ENCODE measurements around the gene COX8A. TPM values are rescaled to one million over a fixed set of nuclear protein-coding genes. Genes with fewer than 3 reads are reported as not detected.

COX8A gene
- total and polyA plus RNA-seq, 2 of the 13 experiments (the other 11 are each of a cell fraction or from before 2014, with no cell fraction given), result 202 to 406 TPM

DNA sequence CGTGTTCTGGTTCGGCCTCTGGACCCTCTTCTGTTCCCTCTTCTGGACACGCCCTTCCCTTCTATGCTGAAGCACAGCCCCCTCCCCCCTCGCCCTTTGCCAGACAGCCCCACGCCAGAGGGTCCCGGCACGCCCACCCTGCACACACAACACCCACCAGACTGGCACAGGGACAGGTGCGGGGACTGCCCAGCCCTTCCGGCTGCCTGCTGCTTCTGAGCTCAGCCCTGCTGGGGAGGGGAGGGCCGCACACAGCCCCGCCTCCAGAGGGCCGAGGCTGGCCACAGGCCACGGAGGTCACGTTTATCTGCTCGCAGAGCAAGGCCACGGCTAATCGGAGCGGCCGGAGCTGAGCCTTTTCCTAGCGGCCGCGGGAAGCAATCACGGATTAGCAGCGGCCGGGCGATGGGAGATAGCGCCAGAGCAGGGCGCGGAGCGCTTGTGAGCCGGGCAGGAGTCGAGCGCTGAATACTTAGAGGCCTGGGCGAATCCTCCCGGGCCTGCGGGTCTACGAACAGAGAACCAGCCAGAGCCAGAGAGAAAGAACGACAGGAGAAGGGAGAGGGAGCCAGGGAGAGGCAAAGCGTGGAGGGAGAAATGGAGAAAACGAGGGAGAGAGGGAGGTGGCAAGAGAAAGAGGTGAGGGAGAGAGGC is 33.3 kb downstream of the COX8A start (continued):
- TF ChIP-seq, protein P1, sequence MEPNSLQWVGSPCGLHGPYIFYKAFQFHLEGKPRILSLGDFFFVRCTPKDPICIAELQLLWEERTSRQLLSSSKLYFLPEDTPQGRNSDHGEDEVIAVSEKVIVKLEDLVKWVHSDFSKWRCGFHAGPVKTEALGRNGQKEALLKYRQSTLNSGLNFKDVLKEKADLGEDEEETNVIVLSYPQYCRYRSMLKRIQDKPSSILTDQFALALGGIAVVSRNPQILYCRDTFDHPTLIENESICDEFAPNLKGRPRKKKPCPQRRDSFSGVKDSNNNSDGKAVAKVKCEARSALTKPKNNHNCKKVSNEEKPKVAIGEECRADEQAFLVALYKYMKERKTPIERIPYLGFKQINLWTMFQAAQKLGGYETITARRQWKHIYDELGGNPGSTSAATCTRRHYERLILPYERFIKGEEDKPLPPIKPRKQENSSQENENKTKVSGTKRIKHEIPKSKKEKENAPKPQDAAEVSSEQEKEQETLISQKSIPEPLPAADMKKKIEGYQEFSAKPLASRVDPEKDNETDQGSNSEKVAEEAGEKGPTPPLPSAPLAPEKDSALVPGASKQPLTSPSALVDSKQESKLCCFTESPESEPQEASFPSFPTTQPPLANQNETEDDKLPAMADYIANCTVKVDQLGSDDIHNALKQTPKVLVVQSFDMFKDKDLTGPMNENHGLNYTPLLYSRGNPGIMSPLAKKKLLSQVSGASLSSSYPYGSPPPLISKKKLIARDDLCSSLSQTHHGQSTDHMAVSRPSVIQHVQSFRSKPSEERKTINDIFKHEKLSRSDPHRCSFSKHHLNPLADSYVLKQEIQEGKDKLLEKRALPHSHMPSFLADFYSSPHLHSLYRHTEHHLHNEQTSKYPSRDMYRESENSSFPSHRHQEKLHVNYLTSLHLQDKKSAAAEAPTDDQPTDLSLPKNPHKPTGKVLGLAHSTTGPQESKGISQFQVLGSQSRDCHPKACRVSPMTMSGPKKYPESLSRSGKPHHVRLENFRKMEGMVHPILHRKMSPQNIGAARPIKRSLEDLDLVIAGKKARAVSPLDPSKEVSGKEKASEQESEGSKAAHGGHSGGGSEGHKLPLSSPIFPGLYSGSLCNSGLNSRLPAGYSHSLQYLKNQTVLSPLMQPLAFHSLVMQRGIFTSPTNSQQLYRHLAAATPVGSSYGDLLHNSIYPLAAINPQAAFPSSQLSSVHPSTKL (CRISPR knock-in tag; IDR thresholded peaks at IDR 0.05), result peak; percentile 80
- TF ChIP-seq ZNF292 (CRISPR knock-in tag; IDR thresholded peaks at IDR 0.05; ENCODE audit: borderline replicate concordance, low read depth) (peak; percentile 75; the same call in 1 of the 2 replicates), KLF13 (CRISPR knock-in tag; IDR thresholded peaks at IDR 0.05) (0 out of 2 replicates have a peak, but pooled peaks have one; percentile 36), GABPB1 (CRISPR knock-in tag; IDR thresholded peaks at IDR 0.05) (peak; percentile 77), ZNF33B (CRISPR knock-in tag; IDR thresholded peaks at IDR 0.05) (peak; percentile 30), CCDC6 (CRISPR knock-in tag; IDR thresholded peaks at IDR 0.05) (peak; percentile 85), POLR2AphosphoS5 (IDR thresholded peaks at IDR 0.05; ENCODE audit: low read depth, low read length) (0 out of 2 replicates have a peak, but pooled peaks have one; percentile 44), ZNF841 (CRISPR knock-in tag; IDR thresholded peaks at IDR 0.05; ENCODE audit: borderline replicate concordance) (no peak), STAG1 (CRISPR knock-in tag; IDR thresholded peaks at IDR 0.05) (peak; percentile 47), ZNF263 (CRISPR knock-in tag; IDR thresholded peaks at IDR 0.05) (peak; percentile 36; the same call in 1 of the 2 replicates), KAT8 (CRISPR knock-in tag; IDR thresholded peaks at IDR 0.05) (peak; percentile 72), ZNF792 (CRISPR knock-in tag; IDR thresholded peaks at IDR 0.05) (peak; percentile 76; the same call in 1 of the 2 replicates), MAZ (IDR thresholded peaks at IDR 0.05; ENCODE audit: borderline replicate concordance, low read depth, low read length) (0 out of 2 replicates have a peak, but pooled peaks have one; percentile 19), MAZ (CRISPR knock-in tag; IDR thresholded peaks at IDR 0.05; ENCODE audit: low read depth) (peak; percentile 75), KLF16 (CRISPR knock-in tag; IDR thresholded peaks at IDR 0.05) (peak in 1 of 2 experiments; percentile 66; a peak in 1 of 4 replicates), PRMT3 (CRISPR knock-in tag; IDR thresholded peaks at IDR 0.05; ENCODE audit: borderline replicate concordance, low read depth) (no peak), XRCC5 (optimal IDR thresholded peaks at IDR 0.05; ENCODE audit: low read length) (peak; percentile 82), BORCS8-MEF2B (CRISPR knock-in tag; IDR thresholded peaks at IDR 0.05) (peak; percentile 63)
- TF ChIP-seq, protein P2, sequence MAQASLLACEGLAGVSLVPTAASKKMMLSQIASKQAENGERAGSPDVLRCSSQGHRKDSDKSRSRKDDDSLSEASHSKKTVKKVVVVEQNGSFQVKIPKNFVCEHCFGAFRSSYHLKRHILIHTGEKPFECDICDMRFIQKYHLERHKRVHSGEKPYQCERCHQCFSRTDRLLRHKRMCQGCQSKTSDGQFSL (CRISPR knock-in tag; IDR thresholded peaks at IDR 0.05), result 0 out of 2 replicates have a peak, but pooled peaks have one; percentile 56
- TF ChIP-seq, protein P3, sequence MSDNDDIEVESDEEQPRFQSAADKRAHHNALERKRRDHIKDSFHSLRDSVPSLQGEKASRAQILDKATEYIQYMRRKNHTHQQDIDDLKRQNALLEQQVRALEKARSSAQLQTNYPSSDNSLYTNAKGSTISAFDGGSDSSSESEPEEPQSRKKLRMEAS (IDR thresholded peaks at IDR 0.05), result 0 out of 2 replicates have a peak, but pooled peaks have one; percentile 59
- TF ChIP-seq, protein P4, sequence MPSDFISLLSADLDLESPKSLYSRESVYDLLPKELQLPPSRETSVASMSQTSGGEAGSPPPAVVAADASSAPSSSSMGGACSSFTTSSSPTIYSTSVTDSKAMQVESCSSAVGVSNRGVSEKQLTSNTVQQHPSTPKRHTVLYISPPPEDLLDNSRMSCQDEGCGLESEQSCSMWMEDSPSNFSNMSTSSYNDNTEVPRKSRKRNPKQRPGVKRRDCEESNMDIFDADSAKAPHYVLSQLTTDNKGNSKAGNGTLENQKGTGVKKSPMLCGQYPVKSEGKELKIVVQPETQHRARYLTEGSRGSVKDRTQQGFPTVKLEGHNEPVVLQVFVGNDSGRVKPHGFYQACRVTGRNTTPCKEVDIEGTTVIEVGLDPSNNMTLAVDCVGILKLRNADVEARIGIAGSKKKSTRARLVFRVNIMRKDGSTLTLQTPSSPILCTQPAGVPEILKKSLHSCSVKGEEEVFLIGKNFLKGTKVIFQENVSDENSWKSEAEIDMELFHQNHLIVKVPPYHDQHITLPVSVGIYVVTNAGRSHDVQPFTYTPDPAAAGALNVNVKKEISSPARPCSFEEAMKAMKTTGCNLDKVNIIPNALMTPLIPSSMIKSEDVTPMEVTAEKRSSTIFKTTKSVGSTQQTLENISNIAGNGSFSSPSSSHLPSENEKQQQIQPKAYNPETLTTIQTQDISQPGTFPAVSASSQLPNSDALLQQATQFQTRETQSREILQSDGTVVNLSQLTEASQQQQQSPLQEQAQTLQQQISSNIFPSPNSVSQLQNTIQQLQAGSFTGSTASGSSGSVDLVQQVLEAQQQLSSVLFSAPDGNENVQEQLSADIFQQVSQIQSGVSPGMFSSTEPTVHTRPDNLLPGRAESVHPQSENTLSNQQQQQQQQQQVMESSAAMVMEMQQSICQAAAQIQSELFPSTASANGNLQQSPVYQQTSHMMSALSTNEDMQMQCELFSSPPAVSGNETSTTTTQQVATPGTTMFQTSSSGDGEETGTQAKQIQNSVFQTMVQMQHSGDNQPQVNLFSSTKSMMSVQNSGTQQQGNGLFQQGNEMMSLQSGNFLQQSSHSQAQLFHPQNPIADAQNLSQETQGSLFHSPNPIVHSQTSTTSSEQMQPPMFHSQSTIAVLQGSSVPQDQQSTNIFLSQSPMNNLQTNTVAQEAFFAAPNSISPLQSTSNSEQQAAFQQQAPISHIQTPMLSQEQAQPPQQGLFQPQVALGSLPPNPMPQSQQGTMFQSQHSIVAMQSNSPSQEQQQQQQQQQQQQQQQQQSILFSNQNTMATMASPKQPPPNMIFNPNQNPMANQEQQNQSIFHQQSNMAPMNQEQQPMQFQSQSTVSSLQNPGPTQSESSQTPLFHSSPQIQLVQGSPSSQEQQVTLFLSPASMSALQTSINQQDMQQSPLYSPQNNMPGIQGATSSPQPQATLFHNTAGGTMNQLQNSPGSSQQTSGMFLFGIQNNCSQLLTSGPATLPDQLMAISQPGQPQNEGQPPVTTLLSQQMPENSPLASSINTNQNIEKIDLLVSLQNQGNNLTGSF (CRISPR knock-in tag; IDR thresholded peaks at IDR 0.05), result no peak

Measured in HepG2 (cell line).